WTC11 (cell line): ENCODE data around the gene SECISBP2.

Experiments used
- CTCF ChIP-seq: fragments of 200-600 bp; IDR thresholded peaks from 2 replicates; pipeline ENCODE4 v1.8.0; 2022; ENCODE audit warnings: antibody characterized with exemption
- FOXK1 ChIP-seq: sonication (generic); formaldehyde crosslinking; IDR thresholded peaks from 2 replicates; pipeline ENCODE4 v1.8.0; 2022; ENCODE audit warnings: mild to moderate bottlenecking, moderate library complexity, missing genetic modification reagents
- FOXP1 ChIP-seq: sonication (generic); formaldehyde crosslinking; IDR thresholded peaks from 2 replicates; pipeline ENCODE4 v1.8.0; 2022; ENCODE audit warnings: missing genetic modification reagents, mild to moderate bottlenecking, moderate library complexity, borderline replicate concordance
- MXD4 ChIP-seq: fragments of 250-450 bp; sonication (Bioruptor Pico); IDR thresholded peaks from 2 replicates; pipeline ENCODE4 v1.8.0; 2021; ENCODE audit warnings: mild to moderate bottlenecking, moderate library complexity, borderline replicate concordance
- TCF7 ChIP-seq: sonication (generic); formaldehyde crosslinking; IDR thresholded peaks from 2 replicates; pipeline ENCODE4 v1.8.0; 2022; ENCODE audit warnings: mild to moderate bottlenecking, low read depth, missing genetic modification reagents, moderate library complexity
- TEAD4 ChIP-seq: sonication (generic); formaldehyde crosslinking; IDR thresholded peaks from 2 replicates; pipeline ENCODE4 v1.8.0; 2022; ENCODE audit warnings: mild to moderate bottlenecking, missing genetic modification reagents
- USF2 ChIP-seq: sonication (generic); formaldehyde crosslinking; IDR thresholded peaks from 2 replicates; pipeline ENCODE4 v1.8.1; 2023; ENCODE audit warnings: mild to moderate bottlenecking, missing genetic modification reagents, moderate library complexity
- ZBTB43 ChIP-seq: sonication (generic); formaldehyde crosslinking; IDR thresholded peaks from 2 replicates; pipeline ENCODE4 v1.8.1; 2023; ENCODE audit warnings: mild to moderate bottlenecking, missing genetic modification reagents
- ZNF121 ChIP-seq: sonication (generic); formaldehyde crosslinking; IDR thresholded peaks from 2 replicates; pipeline ENCODE4 v1.8.0; 2023; ENCODE audit warnings: missing genetic modification reagents
- ZNF232 ChIP-seq: sonication (generic); formaldehyde crosslinking; IDR thresholded peaks from 2 replicates; pipeline ENCODE4 v1.8.0; 2022; ENCODE audit warnings: mild to moderate bottlenecking, missing genetic modification reagents
- TF ChIP-seq, protein P1 (sequence below): sonication (generic); formaldehyde crosslinking; IDR thresholded peaks from 2 replicates; pipeline ENCODE4 v1.8.1; 2022; ENCODE audit warnings: missing genetic modification reagents, borderline replicate concordance
- TF ChIP-seq, protein P2 (sequence below): sonication (generic); formaldehyde crosslinking; IDR thresholded peaks from 2 replicates; pipeline ENCODE4 v1.8.0; 2023; ENCODE audit warnings: missing genetic modification reagents, mild to moderate bottlenecking, borderline replicate concordance
- TF ChIP-seq, protein P3 (sequence below): sonication (generic); formaldehyde crosslinking; IDR thresholded peaks from 2 replicates; pipeline ENCODE4 v1.8.1; 2022; ENCODE audit warnings: mild to moderate bottlenecking, moderate library complexity, missing genetic modification reagents

DNA sequence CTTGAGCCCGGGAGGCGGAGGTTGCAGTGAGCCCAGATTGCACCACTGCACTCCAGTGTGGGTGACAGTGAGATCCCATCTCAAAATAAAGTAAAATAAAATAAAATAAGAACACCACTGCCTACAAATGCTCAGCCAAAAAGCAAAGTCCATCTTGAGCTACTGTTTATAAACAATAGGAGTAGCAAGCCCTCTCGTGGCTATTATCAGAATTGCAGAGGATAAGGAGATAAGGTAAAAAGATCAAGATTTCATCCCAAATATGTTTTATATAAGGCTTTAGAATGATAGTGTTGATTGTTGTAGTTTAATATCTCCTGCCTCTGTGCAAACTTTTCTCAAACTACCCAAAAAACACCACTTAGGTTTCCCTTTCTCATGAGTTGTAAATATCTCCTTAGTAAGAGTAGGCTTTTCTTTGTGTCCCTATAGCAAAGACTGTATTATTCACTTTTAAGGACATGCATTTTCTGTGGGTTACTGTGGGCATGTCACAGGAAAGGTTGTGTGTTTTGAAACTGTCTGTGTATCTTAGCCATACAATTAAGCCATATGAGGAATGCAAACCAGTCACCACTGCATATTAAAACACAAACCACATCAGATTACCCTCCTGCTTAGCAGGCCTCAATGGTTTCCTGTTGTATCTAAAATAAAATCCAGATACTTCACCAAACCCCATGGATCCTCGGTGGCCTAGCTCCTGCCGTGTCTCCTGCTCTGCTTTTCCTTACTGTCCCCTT lies 39.1 kb upstream of the SECISBP2 start:
- TF ChIP-seq MXD4 (no peak), FOXP1 (no peak), ZBTB43 (CRISPR knock-in tag) (no peak), CTCF (peak; percentile 50), TCF7 (CRISPR knock-in tag) (no peak), ZNF121 (no peak), FOXK1 (CRISPR knock-in tag) (no peak), TEAD4 (CRISPR knock-in tag) (no peak), ZNF232 (CRISPR knock-in tag) (no peak), USF2 (no peak)
- TF ChIP-seq, protein P1, sequence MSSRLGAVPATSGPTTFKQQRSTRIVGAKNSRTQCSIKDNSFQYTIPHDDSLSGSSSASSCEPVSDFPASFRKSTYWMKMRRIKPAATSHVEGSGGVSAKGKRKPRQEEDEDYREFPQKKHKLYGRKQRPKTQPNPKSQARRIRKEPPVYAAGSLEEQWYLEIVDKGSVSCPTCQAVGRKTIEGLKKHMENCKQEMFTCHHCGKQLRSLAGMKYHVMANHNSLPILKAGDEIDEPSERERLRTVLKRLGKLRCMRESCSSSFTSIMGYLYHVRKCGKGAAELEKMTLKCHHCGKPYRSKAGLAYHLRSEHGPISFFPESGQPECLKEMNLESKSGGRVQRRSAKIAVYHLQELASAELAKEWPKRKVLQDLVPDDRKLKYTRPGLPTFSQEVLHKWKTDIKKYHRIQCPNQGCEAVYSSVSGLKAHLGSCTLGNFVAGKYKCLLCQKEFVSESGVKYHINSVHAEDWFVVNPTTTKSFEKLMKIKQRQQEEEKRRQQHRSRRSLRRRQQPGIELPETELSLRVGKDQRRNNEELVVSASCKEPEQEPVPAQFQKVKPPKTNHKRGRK (CRISPR knock-in tag): no peak
- TF ChIP-seq, protein P2, sequence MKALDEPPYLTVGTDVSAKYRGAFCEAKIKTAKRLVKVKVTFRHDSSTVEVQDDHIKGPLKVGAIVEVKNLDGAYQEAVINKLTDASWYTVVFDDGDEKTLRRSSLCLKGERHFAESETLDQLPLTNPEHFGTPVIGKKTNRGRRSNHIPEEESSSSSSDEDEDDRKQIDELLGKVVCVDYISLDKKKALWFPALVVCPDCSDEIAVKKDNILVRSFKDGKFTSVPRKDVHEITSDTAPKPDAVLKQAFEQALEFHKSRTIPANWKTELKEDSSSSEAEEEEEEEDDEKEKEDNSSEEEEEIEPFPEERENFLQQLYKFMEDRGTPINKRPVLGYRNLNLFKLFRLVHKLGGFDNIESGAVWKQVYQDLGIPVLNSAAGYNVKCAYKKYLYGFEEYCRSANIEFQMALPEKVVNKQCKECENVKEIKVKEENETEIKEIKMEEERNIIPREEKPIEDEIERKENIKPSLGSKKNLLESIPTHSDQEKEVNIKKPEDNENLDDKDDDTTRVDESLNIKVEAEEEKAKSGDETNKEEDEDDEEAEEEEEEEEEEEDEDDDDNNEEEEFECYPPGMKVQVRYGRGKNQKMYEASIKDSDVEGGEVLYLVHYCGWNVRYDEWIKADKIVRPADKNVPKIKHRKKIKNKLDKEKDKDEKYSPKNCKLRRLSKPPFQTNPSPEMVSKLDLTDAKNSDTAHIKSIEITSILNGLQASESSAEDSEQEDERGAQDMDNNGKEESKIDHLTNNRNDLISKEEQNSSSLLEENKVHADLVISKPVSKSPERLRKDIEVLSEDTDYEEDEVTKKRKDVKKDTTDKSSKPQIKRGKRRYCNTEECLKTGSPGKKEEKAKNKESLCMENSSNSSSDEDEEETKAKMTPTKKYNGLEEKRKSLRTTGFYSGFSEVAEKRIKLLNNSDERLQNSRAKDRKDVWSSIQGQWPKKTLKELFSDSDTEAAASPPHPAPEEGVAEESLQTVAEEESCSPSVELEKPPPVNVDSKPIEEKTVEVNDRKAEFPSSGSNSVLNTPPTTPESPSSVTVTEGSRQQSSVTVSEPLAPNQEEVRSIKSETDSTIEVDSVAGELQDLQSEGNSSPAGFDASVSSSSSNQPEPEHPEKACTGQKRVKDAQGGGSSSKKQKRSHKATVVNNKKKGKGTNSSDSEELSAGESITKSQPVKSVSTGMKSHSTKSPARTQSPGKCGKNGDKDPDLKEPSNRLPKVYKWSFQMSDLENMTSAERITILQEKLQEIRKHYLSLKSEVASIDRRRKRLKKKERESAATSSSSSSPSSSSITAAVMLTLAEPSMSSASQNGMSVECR (CRISPR knock-in tag): no peak
- TF ChIP-seq, protein P3, sequence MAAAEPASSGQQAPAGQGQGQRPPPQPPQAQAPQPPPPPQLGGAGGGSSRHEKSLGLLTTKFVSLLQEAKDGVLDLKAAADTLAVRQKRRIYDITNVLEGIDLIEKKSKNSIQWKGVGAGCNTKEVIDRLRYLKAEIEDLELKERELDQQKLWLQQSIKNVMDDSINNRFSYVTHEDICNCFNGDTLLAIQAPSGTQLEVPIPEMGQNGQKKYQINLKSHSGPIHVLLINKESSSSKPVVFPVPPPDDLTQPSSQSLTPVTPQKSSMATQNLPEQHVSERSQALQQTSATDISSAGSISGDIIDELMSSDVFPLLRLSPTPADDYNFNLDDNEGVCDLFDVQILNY (CRISPR knock-in tag): no peak
